Testis (tissue), 2 donors: ENCODE measurements around the gene PTGDS.

Experiments
- CTCF ChIP-seq, 3 experiments: fragments of 450-650 bp in 2 of 3; fragments of 200-600 bp in 1 of 3; sonication (generic) in 1 of 3; IDR thresholded peaks; one replicate each; pipeline ENCODE4 v1.5.1; 2016 to 2019; ENCODE audit warnings: antibody characterized with exemption in 3 of 3, mild to moderate bottlenecking in 2 of 3, moderate library complexity in 1 of 3
- POLR2A ChIP-seq: fragments of 450-650 bp; IDR thresholded peaks from one replicate; pipeline ENCODE4 v1.6.1; 2017; ENCODE audit warnings: antibody characterized with exemption, mild to moderate bottlenecking, moderate library complexity

GRCh38 chr9:137027369-137028262 is 50.3 kb downstream of the PTGDS start, which contains the start of gene ABCA2:
- TF ChIP-seq POLR2A: no peak
- no peak for TF ChIP-seq CTCF (IDR thresholded peaks at IDR 0.05)
